Measurements from ENCODE around the gene ENTPD2.

ENTPD2 gene

GRCh38 chr9:137000177-137000930 lies 53.5 kb downstream of the ENTPD2 start:
- Histone ChIP-seq H3K9ac (ENCODE audit: low read length in 2 of 2) (no peak overlapping the region), H3K27me3 (ENCODE audit: control insufficient read depth in 1 of 2, insufficient read depth in 2 of 2, low read length in 2 of 2) (peaks cover 9 to 25% of the 10 kb centered on the region in 2 donors), H3K4me3 (ENCODE audit: low read length in 2 of 2) (no peak overlapping the region), H3K36me3 (ENCODE audit: control insufficient read depth in 2 of 2, insufficient read depth in 2 of 2, low read length in 2 of 2) (no peaks in the 10 kb centered on the region), H3K9me3 (ENCODE audit: control insufficient read depth in 2 of 2, low read length in 2 of 2) (no peaks in the 10 kb centered on the region), H3K27ac (ENCODE audit: low read length) (no peak overlapping the region), H3K4me1 (ENCODE audit: control insufficient read depth, insufficient read depth, low read length) (peaks cover 17% of the 10 kb centered on the region)
